Fibroblast of lung (primary cell): ENCODE measurements around the gene CNTNAP3B.
"Not testable (repeated sequence)": the region's sequence is repeated elsewhere in the genome, so short reads cannot be mapped to it uniquely, and the experiment has no call there.

Source experiments
- CTCF ChIP-seq, 2 donors: IDR thresholded peaks in 1 of 2; conservative IDR thresholded peaks in 1 of 2; 1 replicate in 1 of 2; 2 replicates in 1 of 2; pipeline ENCODE4 v1.5.1; 2011 to 2012; ENCODE audit warnings: low read length in 2 of 2, control low read depth in 1 of 2, inconsistent platforms in 1 of 2, low read depth in 1 of 2, mild to moderate bottlenecking in 1 of 2
- EZH2 ChIP-seq: IDR thresholded peaks from 2 replicates; pipeline ENCODE4 v1.5.1; 2012; ENCODE audit warnings: low read length, control low read depth, mild to moderate bottlenecking; ENCODE audit errors: missing control alignments

- not testable (repeated sequence) for TF ChIP-seq CTCF (conservative IDR thresholded peaks at IDR 0.05 in 1 of 2, IDR thresholded peaks at IDR 0.05 in 1 of 2; ENCODE audit: low read depth in 1 of 2, low read length in 2 of 2); EZH2
Measured at GRCh38 chr9:41929172-41929571, 200.1 kb downstream of the CNTNAP3B start.
